Activated T-cell treated with anti-CD3 and anti-CD28 coated beads for 24 hours (primary cell): ENCODE measurements around the gene GSTCD.
"Not testable (repeated sequence)": the region's sequence is repeated elsewhere in the genome, so short reads cannot be mapped to it uniquely, and the experiment has no call there.

Experiments used
- DNase-seq: peaks from one replicate; pipeline ENCODE4 v3.0.0-alpha.2; 2020; ENCODE audit warnings: low read depth

GSTCD gene

GRCh38 chr4:105715692-105716278 is 7.2 kb downstream of the GSTCD start:
- no peak for DNase-seq

GRCh38 chr4:105719204-105719603 is 10.6 kb downstream of the GSTCD start:
- DNase-seq, result no peak

GRCh38 chr4:105725623-105726022 is 17.0 kb downstream of the GSTCD start:
- DNase-seq, result no peak

- DNase-seq, result not testable (repeated sequence)
Measured at GRCh38 chr4:105729895-105730294, 21.3 kb downstream of the GSTCD start.

GRCh38 chr4:105735217-105735616 is 26.6 kb downstream of the GSTCD start:
- DNase-seq, result not testable (repeated sequence)

- DNase-seq, result no peak
Measured at GRCh38 chr4:105741548-105741947, 33.0 kb downstream of the GSTCD start.

- no peak for DNase-seq
Measured at GRCh38 chr4:105748222-105748621, 39.6 kb downstream of the GSTCD start.

GRCh38 chr4:105751718-105752299 is 43.2 kb downstream of the GSTCD start:
- DNase-seq, result no peak

GRCh38 chr4:105753361-105753760 is 44.8 kb downstream of the GSTCD start:
- no peak for DNase-seq

- DNase-seq, result no peak
Measured at GRCh38 chr4:105755375-105755774, 46.8 kb downstream of the GSTCD start.

- DNase-seq, result no peak
Measured at GRCh38 chr4:105758958-105759357, 50.4 kb downstream of the GSTCD start.

- DNase-seq, result no peak
Measured at GRCh38 chr4:105765690-105766407, 57.3 kb downstream of the GSTCD start.

- DNase-seq, result no peak
Measured at GRCh38 chr4:105767579-105767978, 59.0 kb downstream of the GSTCD start.

GRCh38 chr4:105770524-105770923 is 61.9 kb downstream of the GSTCD start:
- DNase-seq, result not testable (repeated sequence)

- DNase-seq, result not testable (repeated sequence)
Measured at GRCh38 chr4:105772065-105772464, 63.5 kb downstream of the GSTCD start.

GRCh38 chr4:105775760-105776415 is 67.3 kb downstream of the GSTCD start:
- DNase-seq, result not testable (repeated sequence)

- no peak for DNase-seq
Measured at GRCh38 chr4:105780176-105780575, 71.6 kb downstream of the GSTCD start.

- no peak for DNase-seq
Measured at GRCh38 chr4:105784761-105785160, 76.2 kb downstream of the GSTCD start.

GRCh38 chr4:105785792-105786191 is 77.2 kb downstream of the GSTCD start:
- no peak for DNase-seq

GRCh38 chr4:105786748-105787147 is 78.2 kb downstream of the GSTCD start:
- DNase-seq, result no peak

- DNase-seq, result no peak
Measured at GRCh38 chr4:105797225-105797624, 88.6 kb downstream of the GSTCD start.

- DNase-seq, result no peak
Measured at GRCh38 chr4:105805501-105806120, 97.0 kb downstream of the GSTCD start.
